ENCODE results near the gene IL32. TPM values are rescaled to one million over a fixed set of nuclear protein-coding genes. Genes with fewer than 3 reads are reported as not detected.

IL32 gene
- total and polyA plus RNA-seq, 2 experiments from 2014 or later, result 2.3 to 6.1 TPM

DNA sequence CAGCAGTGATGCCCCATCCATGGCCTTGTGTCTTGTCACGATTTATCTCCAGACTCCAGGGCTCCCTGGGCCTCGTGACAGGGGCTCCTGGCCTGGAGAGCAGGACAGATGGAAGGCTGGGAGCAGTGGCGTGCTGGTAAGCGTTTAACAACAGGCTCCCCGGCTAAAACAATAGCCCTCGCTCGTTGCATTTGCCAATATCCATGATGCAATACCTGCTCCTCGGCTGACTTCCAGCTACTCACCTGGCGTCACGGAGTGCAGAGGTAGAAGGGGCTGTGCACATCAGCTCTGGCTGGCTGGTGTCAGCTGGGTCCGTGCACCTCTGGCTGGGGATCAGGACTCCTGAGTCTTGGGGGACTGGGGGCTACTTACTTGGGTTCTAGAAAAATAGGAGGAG, 27.2 kb upstream of the IL32 start:
- H3K4me2 ChIP-seq, result peak overlapping the region; percentile 65
- Mint-ChIP-seq H3K27me3 (ENCODE audit: insufficient read depth, low read depth, poor library complexity) (peaks cover 18% of the 10 kb centered on the region), H3K9me3 (peaks cover 4% of the 10 kb centered on the region; the same call in 2 of the 3 replicates), H3K36me3 (ENCODE audit: low read depth) (peaks cover 12% of the 10 kb centered on the region), H3K4me3 (peak overlapping the region; percentile 81; the same call in 1 of the 3 replicates), H3K27ac (peak overlapping the region; percentile 96), H3K4me1 (peaks cover 22% of the 10 kb centered on the region)
- H4K20me1 ChIP-seq (replicated peaks; ENCODE audit: insufficient read depth), result peaks cover 3% of the 10 kb centered on the region; the same call in 1 of the 2 replicates
- no peaks in the 10 kb centered on the region for H3K9me2 ChIP-seq (ENCODE audit: insufficient read depth)
- no peak overlapping the region for H2AFZ ChIP-seq
- H3K4me1 ChIP-seq (ENCODE audit: insufficient read depth), result peaks cover 21% of the 10 kb centered on the region; the same call in 1 of the 2 replicates
- ATAC-seq (peak; percentile 25), DNase-seq (ENCODE audit: low spot score) (peak; percentile 89)
- H3F3A ChIP-seq (replicated peaks; ENCODE audit: low read depth), result peaks cover 15% of the 10 kb centered on the region; the same call in 1 of the 2 replicates
- H3K27ac ChIP-seq (ENCODE audit: low read depth), result peak overlapping the region; percentile 64; the same call in 1 of the 2 replicates
- no peaks in the 10 kb centered on the region for H3K27me3 ChIP-seq (ENCODE audit: insufficient read depth)
- TF ChIP-seq POLR2AphosphoS5 (IDR thresholded peaks at IDR 0.05; ENCODE audit: low read depth), result peak; percentile 44; the same call in 1 of the 2 replicates
- TF ChIP-seq, protein P1, sequence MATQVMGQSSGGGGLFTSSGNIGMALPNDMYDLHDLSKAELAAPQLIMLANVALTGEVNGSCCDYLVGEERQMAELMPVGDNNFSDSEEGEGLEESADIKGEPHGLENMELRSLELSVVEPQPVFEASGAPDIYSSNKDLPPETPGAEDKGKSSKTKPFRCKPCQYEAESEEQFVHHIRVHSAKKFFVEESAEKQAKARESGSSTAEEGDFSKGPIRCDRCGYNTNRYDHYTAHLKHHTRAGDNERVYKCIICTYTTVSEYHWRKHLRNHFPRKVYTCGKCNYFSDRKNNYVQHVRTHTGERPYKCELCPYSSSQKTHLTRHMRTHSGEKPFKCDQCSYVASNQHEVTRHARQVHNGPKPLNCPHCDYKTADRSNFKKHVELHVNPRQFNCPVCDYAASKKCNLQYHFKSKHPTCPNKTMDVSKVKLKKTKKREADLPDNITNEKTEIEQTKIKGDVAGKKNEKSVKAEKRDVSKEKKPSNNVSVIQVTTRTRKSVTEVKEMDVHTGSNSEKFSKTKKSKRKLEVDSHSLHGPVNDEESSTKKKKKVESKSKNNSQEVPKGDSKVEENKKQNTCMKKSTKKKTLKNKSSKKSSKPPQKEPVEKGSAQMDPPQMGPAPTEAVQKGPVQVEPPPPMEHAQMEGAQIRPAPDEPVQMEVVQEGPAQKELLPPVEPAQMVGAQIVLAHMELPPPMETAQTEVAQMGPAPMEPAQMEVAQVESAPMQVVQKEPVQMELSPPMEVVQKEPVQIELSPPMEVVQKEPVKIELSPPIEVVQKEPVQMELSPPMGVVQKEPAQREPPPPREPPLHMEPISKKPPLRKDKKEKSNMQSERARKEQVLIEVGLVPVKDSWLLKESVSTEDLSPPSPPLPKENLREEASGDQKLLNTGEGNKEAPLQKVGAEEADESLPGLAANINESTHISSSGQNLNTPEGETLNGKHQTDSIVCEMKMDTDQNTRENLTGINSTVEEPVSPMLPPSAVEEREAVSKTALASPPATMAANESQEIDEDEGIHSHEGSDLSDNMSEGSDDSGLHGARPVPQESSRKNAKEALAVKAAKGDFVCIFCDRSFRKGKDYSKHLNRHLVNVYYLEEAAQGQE (IDR thresholded peaks at IDR 0.05; ENCODE audit: unreplicated experiment), result no peak
- TF ChIP-seq, protein P2, sequence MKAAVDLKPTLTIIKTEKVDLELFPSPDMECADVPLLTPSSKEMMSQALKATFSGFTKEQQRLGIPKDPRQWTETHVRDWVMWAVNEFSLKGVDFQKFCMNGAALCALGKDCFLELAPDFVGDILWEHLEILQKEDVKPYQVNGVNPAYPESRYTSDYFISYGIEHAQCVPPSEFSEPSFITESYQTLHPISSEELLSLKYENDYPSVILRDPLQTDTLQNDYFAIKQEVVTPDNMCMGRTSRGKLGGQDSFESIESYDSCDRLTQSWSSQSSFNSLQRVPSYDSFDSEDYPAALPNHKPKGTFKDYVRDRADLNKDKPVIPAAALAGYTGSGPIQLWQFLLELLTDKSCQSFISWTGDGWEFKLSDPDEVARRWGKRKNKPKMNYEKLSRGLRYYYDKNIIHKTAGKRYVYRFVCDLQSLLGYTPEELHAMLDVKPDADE (IDR thresholded peaks at IDR 0.05), result no peak
- TF ChIP-seq, protein P3, sequence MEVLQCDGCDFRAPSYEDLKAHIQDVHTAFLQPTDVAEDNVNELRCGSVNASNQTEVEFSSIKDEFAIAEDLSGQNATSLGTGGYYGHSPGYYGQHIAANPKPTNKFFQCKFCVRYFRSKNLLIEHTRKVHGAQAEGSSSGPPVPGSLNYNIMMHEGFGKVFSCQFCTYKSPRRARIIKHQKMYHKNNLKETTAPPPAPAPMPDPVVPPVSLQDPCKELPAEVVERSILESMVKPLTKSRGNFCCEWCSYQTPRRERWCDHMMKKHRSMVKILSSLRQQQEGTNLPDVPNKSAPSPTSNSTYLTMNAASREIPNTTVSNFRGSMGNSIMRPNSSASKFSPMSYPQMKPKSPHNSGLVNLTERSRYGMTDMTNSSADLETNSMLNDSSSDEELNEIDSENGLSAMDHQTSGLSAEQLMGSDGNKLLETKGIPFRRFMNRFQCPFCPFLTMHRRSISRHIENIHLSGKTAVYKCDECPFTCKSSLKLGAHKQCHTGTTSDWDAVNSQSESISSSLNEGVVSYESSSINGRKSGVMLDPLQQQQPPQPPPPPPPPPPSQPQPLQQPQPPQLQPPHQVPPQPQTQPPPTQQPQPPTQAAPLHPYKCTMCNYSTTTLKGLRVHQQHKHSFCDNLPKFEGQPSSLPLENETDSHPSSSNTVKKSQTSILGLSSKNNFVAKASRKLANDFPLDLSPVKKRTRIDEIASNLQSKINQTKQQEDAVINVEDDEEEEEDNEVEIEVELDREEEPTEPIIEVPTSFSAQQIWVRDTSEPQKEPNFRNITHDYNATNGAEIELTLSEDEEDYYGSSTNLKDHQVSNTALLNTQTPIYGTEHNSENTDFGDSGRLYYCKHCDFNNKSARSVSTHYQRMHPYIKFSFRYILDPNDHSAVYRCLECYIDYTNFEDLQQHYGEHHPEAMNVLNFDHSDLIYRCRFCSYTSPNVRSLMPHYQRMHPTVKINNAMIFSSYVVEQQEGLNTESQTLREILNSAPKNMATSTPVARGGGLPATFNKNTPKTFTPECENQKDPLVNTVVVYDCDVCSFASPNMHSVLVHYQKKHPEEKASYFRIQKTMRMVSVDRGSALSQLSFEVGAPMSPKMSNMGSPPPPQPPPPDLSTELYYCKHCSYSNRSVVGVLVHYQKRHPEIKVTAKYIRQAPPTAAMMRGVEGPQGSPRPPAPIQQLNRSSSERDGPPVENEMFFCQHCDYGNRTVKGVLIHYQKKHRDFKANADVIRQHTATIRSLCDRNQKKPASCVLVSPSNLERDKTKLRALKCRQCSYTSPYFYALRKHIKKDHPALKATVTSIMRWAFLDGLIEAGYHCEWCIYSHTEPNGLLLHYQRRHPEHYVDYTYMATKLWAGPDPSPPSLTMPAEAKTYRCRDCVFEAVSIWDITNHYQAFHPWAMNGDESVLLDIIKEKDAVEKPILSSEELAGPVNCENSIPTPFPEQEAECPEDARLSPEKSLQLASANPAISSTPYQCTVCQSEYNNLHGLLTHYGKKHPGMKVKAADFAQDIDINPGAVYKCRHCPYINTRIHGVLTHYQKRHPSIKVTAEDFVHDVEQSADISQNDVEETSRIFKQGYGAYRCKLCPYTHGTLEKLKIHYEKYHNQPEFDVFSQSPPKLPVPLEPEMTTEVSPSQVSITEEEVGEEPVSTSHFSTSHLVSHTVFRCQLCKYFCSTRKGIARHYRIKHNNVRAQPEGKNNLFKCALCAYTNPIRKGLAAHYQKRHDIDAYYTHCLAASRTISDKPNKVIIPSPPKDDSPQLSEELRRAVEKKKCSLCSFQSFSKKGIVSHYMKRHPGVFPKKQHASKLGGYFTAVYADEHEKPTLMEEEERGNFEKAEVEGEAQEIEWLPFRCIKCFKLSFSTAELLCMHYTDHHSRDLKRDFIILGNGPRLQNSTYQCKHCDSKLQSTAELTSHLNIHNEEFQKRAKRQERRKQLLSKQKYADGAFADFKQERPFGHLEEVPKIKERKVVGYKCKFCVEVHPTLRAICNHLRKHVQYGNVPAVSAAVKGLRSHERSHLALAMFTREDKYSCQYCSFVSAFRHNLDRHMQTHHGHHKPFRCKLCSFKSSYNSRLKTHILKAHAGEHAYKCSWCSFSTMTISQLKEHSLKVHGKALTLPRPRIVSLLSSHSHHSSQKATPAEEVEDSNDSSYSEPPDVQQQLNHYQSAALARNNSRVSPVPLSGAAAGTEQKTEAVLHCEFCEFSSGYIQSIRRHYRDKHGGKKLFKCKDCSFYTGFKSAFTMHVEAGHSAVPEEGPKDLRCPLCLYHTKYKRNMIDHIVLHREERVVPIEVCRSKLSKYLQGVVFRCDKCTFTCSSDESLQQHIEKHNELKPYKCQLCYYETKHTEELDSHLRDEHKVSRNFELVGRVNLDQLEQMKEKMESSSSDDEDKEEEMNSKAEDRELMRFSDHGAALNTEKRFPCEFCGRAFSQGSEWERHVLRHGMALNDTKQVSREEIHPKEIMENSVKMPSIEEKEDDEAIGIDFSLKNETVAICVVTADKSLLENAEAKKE (CRISPR knock-in tag; IDR thresholded peaks at IDR 0.05), result no peak
- TF ChIP-seq CTCF (conservative IDR thresholded peaks at IDR 0.05; ENCODE audit: low read depth in 2 of 2), result no peak
- H3K4me3 ChIP-seq, result 0 out of 2 replicates have a peak overlapping the region, but pooled peaks have one; percentile 20
- no peaks in the 10 kb centered on the region for H3K36me3 ChIP-seq (ENCODE audit: insufficient read depth)
- no peaks in the 10 kb centered on the region for H3K79me2 ChIP-seq (replicated peaks; ENCODE audit: insufficient read depth)

All from GM23338 (cell line).